ENCODE measurements around the gene UPF1. TPM values are rescaled to one million over a fixed set of nuclear protein-coding genes. Genes with fewer than 3 reads are reported as not detected.

UPF1 gene
- total RNA-seq, 2 experiments from 2014 or later, result 89.3 to 92.0 TPM

Other genes starting within 250 kb of the UPF1 start
- gene REX1BD, start 243.2 kb upstream of the UPF1 start, total RNA-seq, result 10 to 100 TPM; 95.2 to 98.7 TPM
- gene CRLF1, start 225.2 kb upstream of the UPF1 start, total RNA-seq, result under 1 TPM in 1 of 2 experiments, not detected in 1; 0.61 TPM
- not detected for gene TMEM59L, start 219.1 kb upstream of the UPF1 start, total RNA-seq
- gene KLHL26, start 194.9 kb upstream of the UPF1 start, total RNA-seq, result 10 to 100 TPM; 11.8 to 14.3 TPM
- gene CRTC1, start 148.3 kb upstream of the UPF1 start, total RNA-seq, result 1 to 10 TPM; 5.0 to 5.5 TPM
- not detected for gene COMP, start 40.7 kb upstream of the UPF1 start, total RNA-seq
- gene CERS1, start 64.2 kb downstream of the UPF1 start, total RNA-seq, result under 1 TPM in 1 of 2 experiments, not detected in 1; 0.08 TPM
- gene COPE, start 87.4 kb downstream of the UPF1 start, total RNA-seq, result 100 to 1,000 TPM; 164 to 184 TPM
- gene DDX49, start 87.8 kb downstream of the UPF1 start, total RNA-seq, result 10 to 100 TPM; 82.1 to 91.0 TPM
- gene HOMER3, start 109.3 kb downstream of the UPF1 start, total RNA-seq, result 1 to 10 TPM; 1.0 to 1.3 TPM
- 10 to 100 TPM; 76.6 to 80.7 TPM for gene SUGP2, start 201.6 kb downstream of the UPF1 start, total RNA-seq
- gene ARMC6, start 201.6 kb downstream of the UPF1 start, total RNA-seq, result 10 to 100 TPM; 57.7 to 61.8 TPM
- gene SLC25A42, start 232.0 kb downstream of the UPF1 start, total RNA-seq, result 10 to 100 TPM; 12.2 to 12.7 TPM